Spleen (tissue), 7 donors: Measurements from ENCODE around the gene ATP7B.

Experiments used
- POLR2A ChIP-seq, 3 donors: fragments of 450-650 bp; IDR thresholded peaks; one replicate each; pipeline ENCODE4 v1.5.1; 2017; ENCODE audit warnings: antibody characterized with exemption in 3 of 3, mild to moderate bottlenecking in 1 of 3
- POLR2AphosphoS5 ChIP-seq, 3 donors: sonication (generic); formaldehyde crosslinking; IDR thresholded peaks; one replicate each; pipeline ENCODE4 v1.5.1; 2017; ENCODE audit warnings: antibody characterized with exemption in 3 of 3
- TF ChIP-seq, protein P1 (sequence below), 11 experiments: fragments of 200-600 bp in 7 of 11; fragments of 450-650 bp in 4 of 11; sonication (generic) in 4 of 11; IDR thresholded peaks in 8 of 11; conservative IDR thresholded peaks in 3 of 11; 1 replicate in 7 of 11; 2 replicates in 4 of 11; pipeline versions ENCODE4 v1.4.0 to v1.8.0; 2016 to 2021; ENCODE audit warnings: antibody characterized with exemption in 11 of 11, inconsistent platforms in 4 of 11, mild to moderate bottlenecking in 1 of 11
- donor health status: DM: no; HTN: no; CAD: no; lungs with moderate emphysema.
- donor health status: DM: no; HTN: no; CAD: no.
- donor health status: DM: no; HTN: no; CAD: no.

- TF ChIP-seq POLR2A (IDR thresholded peaks at IDR 0.05) = no peak
- TF ChIP-seq, protein P1, sequence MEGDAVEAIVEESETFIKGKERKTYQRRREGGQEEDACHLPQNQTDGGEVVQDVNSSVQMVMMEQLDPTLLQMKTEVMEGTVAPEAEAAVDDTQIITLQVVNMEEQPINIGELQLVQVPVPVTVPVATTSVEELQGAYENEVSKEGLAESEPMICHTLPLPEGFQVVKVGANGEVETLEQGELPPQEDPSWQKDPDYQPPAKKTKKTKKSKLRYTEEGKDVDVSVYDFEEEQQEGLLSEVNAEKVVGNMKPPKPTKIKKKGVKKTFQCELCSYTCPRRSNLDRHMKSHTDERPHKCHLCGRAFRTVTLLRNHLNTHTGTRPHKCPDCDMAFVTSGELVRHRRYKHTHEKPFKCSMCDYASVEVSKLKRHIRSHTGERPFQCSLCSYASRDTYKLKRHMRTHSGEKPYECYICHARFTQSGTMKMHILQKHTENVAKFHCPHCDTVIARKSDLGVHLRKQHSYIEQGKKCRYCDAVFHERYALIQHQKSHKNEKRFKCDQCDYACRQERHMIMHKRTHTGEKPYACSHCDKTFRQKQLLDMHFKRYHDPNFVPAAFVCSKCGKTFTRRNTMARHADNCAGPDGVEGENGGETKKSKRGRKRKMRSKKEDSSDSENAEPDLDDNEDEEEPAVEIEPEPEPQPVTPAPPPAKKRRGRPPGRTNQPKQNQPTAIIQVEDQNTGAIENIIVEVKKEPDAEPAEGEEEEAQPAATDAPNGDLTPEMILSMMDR (IDR thresholded peaks at IDR 0.05 in 8 of 11, conservative IDR thresholded peaks at IDR 0.05 in 3 of 11) = no peak
- TF ChIP-seq POLR2AphosphoS5 (IDR thresholded peaks at IDR 0.05) = no peak
Measured at GRCh38 chr13:52025475-52026245, 14.4 kb upstream of the ATP7B start.
